ENCODE results near the gene AGAP1. TPM values are rescaled to one million over a fixed set of nuclear protein-coding genes. Genes with fewer than 3 reads are reported as not detected.

Gene AGAP1
- total and polyA plus RNA-seq, 4 donors: 2.0 to 8.5 (median 5.4) TPM

DNA sequence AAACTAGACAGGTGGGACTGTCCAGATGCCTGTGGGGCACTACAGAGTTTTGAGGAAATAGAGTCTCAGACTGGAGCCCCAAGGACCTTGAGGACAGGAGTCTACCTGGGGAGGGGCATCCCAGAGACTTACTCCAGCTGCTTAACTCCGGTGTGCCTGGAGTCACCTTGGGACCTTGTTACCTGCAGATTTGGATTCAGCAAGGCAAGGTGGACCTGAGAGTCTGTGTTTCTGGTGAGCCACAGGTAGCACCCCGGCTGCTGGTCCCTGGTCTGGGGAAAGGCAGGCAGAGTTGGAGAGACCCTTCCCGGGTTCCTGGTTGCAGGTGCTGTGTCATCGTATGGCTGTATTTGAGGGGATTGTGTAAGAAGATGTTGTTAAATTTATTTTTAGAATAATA, 102.4 kb downstream of the AGAP1 start (continued):
- TF ChIP-seq FOXA1 (IDR thresholded peaks at IDR 0.05) (no peak), SP1 (IDR thresholded peaks at IDR 0.05) (no peak), RXRA (IDR thresholded peaks at IDR 0.05) (no peak), EGR1 (IDR thresholded peaks at IDR 0.05; ENCODE audit: low read depth in 2 of 2) (no peak), HNF4G (IDR thresholded peaks at IDR 0.05) (no peak), MAX (IDR thresholded peaks at IDR 0.05) (no peak)

- 93% methylated on average over 5 of the region's 5 CpGs for WGBS
- DNase-seq (ENCODE audit: low spot score): no peak
- no peaks in the 10 kb centered on the region for H3K27me3 ChIP-seq (ENCODE audit: control insufficient read depth in 4 of 4, insufficient read depth in 4 of 4, low read length in 3 of 4)
- no peaks in the 10 kb centered on the region for H3K36me3 ChIP-seq (ENCODE audit: control insufficient read depth in 4 of 4, insufficient read depth in 3 of 4, low read depth in 1 of 4, low read length in 3 of 4)
- no peak overlapping the region for H3K27ac ChIP-seq (ENCODE audit: low read depth in 1 of 2, low read length in 2 of 2)
- peaks cover 0 to 2% (median 0%) of the 10 kb centered on the region in 4 donors for H3K4me1 ChIP-seq (ENCODE audit: control insufficient read depth in 4 of 4, insufficient read depth in 4 of 4, low read length in 3 of 4)
- no peak overlapping the region for H3K9ac ChIP-seq (ENCODE audit: low read depth in 1 of 2, low read length in 2 of 2)
- no peak overlapping the region for H3K4me3 ChIP-seq (ENCODE audit: low read depth in 1 of 3, low read length in 3 of 3)
- TF ChIP-seq NR2F2 (IDR thresholded peaks at IDR 0.05): no peak
- TF ChIP-seq YY1 (IDR thresholded peaks at IDR 0.05): no peak
- no peak for TF ChIP-seq GABPA (IDR thresholded peaks at IDR 0.05 in 1 of 2, conservative IDR thresholded peaks at IDR 0.05 in 1 of 2)
- H3K9me3 ChIP-seq (ENCODE audit: control insufficient read depth in 4 of 4, low read length in 3 of 4): no peaks in the 10 kb centered on the region
These were observed 103.3 kb downstream of the AGAP1 start for GRCh38 chr2:235597081-235597615.

- Histone ChIP-seq H3K27ac (ENCODE audit: low read depth in 1 of 2, low read length in 2 of 2) (no peak overlapping the region), H3K36me3 (ENCODE audit: control insufficient read depth in 4 of 4, insufficient read depth in 3 of 4, low read depth in 1 of 4, low read length in 3 of 4) (no peaks in the 10 kb centered on the region), H3K4me1 (ENCODE audit: control insufficient read depth in 4 of 4, insufficient read depth in 4 of 4, low read length in 3 of 4) (peaks cover 0 to 5% (median 0%) of the 10 kb centered on the region in 4 donors), H3K4me3 (ENCODE audit: low read depth in 1 of 3, low read length in 3 of 3) (no peak overlapping the region), H3K27me3 (ENCODE audit: control insufficient read depth in 4 of 4, insufficient read depth in 4 of 4, low read length in 3 of 4) (no peaks in the 10 kb centered on the region), H3K9ac (ENCODE audit: low read depth in 1 of 2, low read length in 2 of 2) (no peak overlapping the region), H3K9me3 (ENCODE audit: control insufficient read depth in 4 of 4, low read length in 3 of 4) (no peaks in the 10 kb centered on the region)
- DNase-seq (ENCODE audit: low spot score): no peak
- TF ChIP-seq ZBTB33 (IDR thresholded peaks at IDR 0.05) (no peak), FOXA2 (IDR thresholded peaks at IDR 0.05) (no peak), SP1 (IDR thresholded peaks at IDR 0.05) (no peak), FOXA1 (IDR thresholded peaks at IDR 0.05) (no peak), ATF3 (IDR thresholded peaks at IDR 0.05) (no peak), RAD21 (IDR thresholded peaks at IDR 0.05) (no peak), RXRA (IDR thresholded peaks at IDR 0.05) (no peak), TAF1 (conservative IDR thresholded peaks at IDR 0.05) (no peak), HNF4G (IDR thresholded peaks at IDR 0.05) (no peak), MAX (IDR thresholded peaks at IDR 0.05) (no peak), HNF4A (conservative IDR thresholded peaks at IDR 0.05) (no peak), JUND (IDR thresholded peaks at IDR 0.05) (no peak), GABPA (IDR thresholded peaks at IDR 0.05 in 1 of 2, conservative IDR thresholded peaks at IDR 0.05 in 1 of 2) (no peak), NR2F2 (IDR thresholded peaks at IDR 0.05) (no peak)
- TF ChIP-seq, protein P1, sequence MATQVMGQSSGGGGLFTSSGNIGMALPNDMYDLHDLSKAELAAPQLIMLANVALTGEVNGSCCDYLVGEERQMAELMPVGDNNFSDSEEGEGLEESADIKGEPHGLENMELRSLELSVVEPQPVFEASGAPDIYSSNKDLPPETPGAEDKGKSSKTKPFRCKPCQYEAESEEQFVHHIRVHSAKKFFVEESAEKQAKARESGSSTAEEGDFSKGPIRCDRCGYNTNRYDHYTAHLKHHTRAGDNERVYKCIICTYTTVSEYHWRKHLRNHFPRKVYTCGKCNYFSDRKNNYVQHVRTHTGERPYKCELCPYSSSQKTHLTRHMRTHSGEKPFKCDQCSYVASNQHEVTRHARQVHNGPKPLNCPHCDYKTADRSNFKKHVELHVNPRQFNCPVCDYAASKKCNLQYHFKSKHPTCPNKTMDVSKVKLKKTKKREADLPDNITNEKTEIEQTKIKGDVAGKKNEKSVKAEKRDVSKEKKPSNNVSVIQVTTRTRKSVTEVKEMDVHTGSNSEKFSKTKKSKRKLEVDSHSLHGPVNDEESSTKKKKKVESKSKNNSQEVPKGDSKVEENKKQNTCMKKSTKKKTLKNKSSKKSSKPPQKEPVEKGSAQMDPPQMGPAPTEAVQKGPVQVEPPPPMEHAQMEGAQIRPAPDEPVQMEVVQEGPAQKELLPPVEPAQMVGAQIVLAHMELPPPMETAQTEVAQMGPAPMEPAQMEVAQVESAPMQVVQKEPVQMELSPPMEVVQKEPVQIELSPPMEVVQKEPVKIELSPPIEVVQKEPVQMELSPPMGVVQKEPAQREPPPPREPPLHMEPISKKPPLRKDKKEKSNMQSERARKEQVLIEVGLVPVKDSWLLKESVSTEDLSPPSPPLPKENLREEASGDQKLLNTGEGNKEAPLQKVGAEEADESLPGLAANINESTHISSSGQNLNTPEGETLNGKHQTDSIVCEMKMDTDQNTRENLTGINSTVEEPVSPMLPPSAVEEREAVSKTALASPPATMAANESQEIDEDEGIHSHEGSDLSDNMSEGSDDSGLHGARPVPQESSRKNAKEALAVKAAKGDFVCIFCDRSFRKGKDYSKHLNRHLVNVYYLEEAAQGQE (IDR thresholded peaks at IDR 0.05): no peak
- WGBS: 95% methylated on average over 19 of the region's 19 CpGs
These were observed 104.2 kb downstream of the AGAP1 start for GRCh38 chr2:235598026-235598425.

Data from liver (tissue), 9 donors.